CD4-positive, alpha-beta T cell (primary cell): ENCODE data around the gene KCNQ1. TPM values are rescaled to one million over a fixed set of nuclear protein-coding genes. Genes with fewer than 3 reads are reported as not detected.

Experiments
- ATAC-seq: fragments of 200-7000 bp; cut with Tn5 transposase; one replicate; pipeline ENCODE4 v1.10.0; 2022; ENCODE audit warnings: mild to moderate bottlenecking; ENCODE audit not compliant: poor library complexity
- CTCF ChIA-PET: fragments of 350-600 bp; sonication (Branson Sonifier 250); formaldehyde crosslinking; loops from one replicate; lab custom pipeline; 2021; ENCODE audit warnings: antibody characterized with exemption, inconsistent platforms; lab: Charles Lee
- POLR2A ChIA-PET: fragments of 350-600 bp; sonication (Branson Sonifier 250); formaldehyde crosslinking; loops from one replicate; lab custom pipeline; 2021; ENCODE audit warnings: antibody characterized with exemption, inconsistent platforms; lab: Charles Lee
- DNase-seq, 14 experiments: peaks; one replicate each; pipeline ENCODE4 v3.0.0-alpha.2; 2013 to 2020; ENCODE audit warnings: mixed read lengths in 2 of 14
- H3K27ac ChIP-seq, 2 donors: one replicate each; pipeline versions ENCODE4 v1.5.1 to v1.7.0; 2013; ENCODE audit warnings: low read length in 2 of 2, low read depth in 1 of 2, mild to moderate bottlenecking in 1 of 2
- H3K27me3 ChIP-seq, 2 experiments: 1 replicate in 1 of 2; 2 replicates in 1 of 2; pipeline versions ENCODE4 v1.6.1 to v1.7.0; 2013; ENCODE audit warnings: low read length in 2 of 2, control low read depth in 1 of 2, mild to moderate bottlenecking in 1 of 2, moderate library complexity in 1 of 2; ENCODE audit not compliant: insufficient read depth in 2 of 2, control insufficient read depth in 1 of 2
- H3K36me3 ChIP-seq: one replicate; pipeline ENCODE4 v1.6.1; 2013; ENCODE audit warnings: low read length, control low read depth; ENCODE audit not compliant: insufficient read depth
- H3K4me1 ChIP-seq: one replicate; pipeline ENCODE4 v1.6.1; 2013; ENCODE audit warnings: low read length, control low read depth; ENCODE audit not compliant: insufficient read depth
- H3K4me3 ChIP-seq: one replicate; pipeline ENCODE4 v1.5.1; 2013; ENCODE audit warnings: mild to moderate bottlenecking, low read length, moderate library complexity
- H3K9me3 ChIP-seq, 2 experiments: 1 replicate in 1 of 2; 2 replicates in 1 of 2; pipeline versions ENCODE4 v1.6.1 to v1.7.0; 2013; ENCODE audit warnings: low read length in 2 of 2, mild to moderate bottlenecking in 2 of 2, control low read depth in 1 of 2, moderate library complexity in 1 of 2; ENCODE audit not compliant: control insufficient read depth in 1 of 2, insufficient read depth in 1 of 2
- H3K27ac Mint-ChIP-seq: one replicate; pipeline ENCODE4 v1.8.0; 2020; ENCODE audit warnings: mixed read lengths
- H3K27me3 Mint-ChIP-seq: one replicate; pipeline ENCODE4 v1.8.0; 2021; ENCODE audit warnings: mixed read lengths
- H3K36me3 Mint-ChIP-seq: one replicate; pipeline ENCODE4 v1.8.0; 2021; ENCODE audit warnings: low read depth, mixed read lengths
- H3K4me1 Mint-ChIP-seq: one replicate; pipeline ENCODE4 v1.8.0; 2021; ENCODE audit warnings: low read depth, mixed read lengths
- H3K4me3 Mint-ChIP-seq: one replicate; pipeline ENCODE4 v1.8.0; 2020; ENCODE audit warnings: mild to moderate bottlenecking, mixed read lengths
- H3K9me3 Mint-ChIP-seq: one replicate; pipeline ENCODE4 v1.8.0; 2020; ENCODE audit warnings: mixed read lengths
- CTCF ChIP-seq: fragments of 200-600 bp; IDR thresholded peaks from one replicate; pipeline ENCODE4 v1.8.0; 2022; ENCODE audit warnings: antibody characterized with exemption, mild to moderate bottlenecking
- intact Hi-C, 2 experiments: fragments of 100-400 bp; cut with DNase I in 1 of 2; cut with micrococcal nuclease in 1 of 2; formaldehyde crosslinking; loops; one replicate each; pipeline versions ENCODE4 v1.15.1 to v1.9.0; 2023 to 2025; cut with DNase I, micrococcal nuclease
- total RNA-seq, 174 experiments: library from RNA in 2 of 174; stranded (reverse) in 2 of 174; gene quantifications; one replicate each; pipeline ENCODE4 v1.2.3 and lab custom pipeline; 2021 to 2026

The KCNQ1 gene
- total RNA-seq, 2 experiments from 2014 or later, result 31.3 to 33.1 TPM

- CTCF ChIA-PET, result no interaction called here
- Histone ChIP-seq H3K27me3 (no peaks in the 10 kb centered on the region), H3K4me1 (no peaks in the 10 kb centered on the region), H3K4me3 (no peak overlapping the region), H3K9me3 (peaks cover 5 to 17% of the 10 kb centered on the region in 2 experiments), H3K27ac (no peak overlapping the region), H3K36me3 (peaks cover 6% of the 10 kb centered on the region)
- TF ChIP-seq CTCF, result no peak
- Mint-ChIP-seq H3K4me1 (no peaks in the 10 kb centered on the region), H3K27me3 (no peaks in the 10 kb centered on the region), H3K27ac (no peak overlapping the region), H3K4me3 (no peak overlapping the region), H3K36me3 (peaks cover 91% of the 10 kb centered on the region), H3K9me3 (peaks cover 7% of the 10 kb centered on the region)
- intact Hi-C loops, result no loop called here
- ATAC-seq, result no peak
- DNase-seq, result no peak
- POLR2A ChIA-PET, result no interaction called here
These were observed 150.4 kb downstream of the KCNQ1 start for GRCh38 chr11:2595204-2595603.

GRCh38 chr11:2599561-2600189 is 154.9 kb downstream of the KCNQ1 start:
- intact Hi-C loops, result no loop called here
- Histone ChIP-seq H3K27ac (no peak overlapping the region), H3K27me3 (no peaks in the 10 kb centered on the region), H3K36me3 (no peaks in the 10 kb centered on the region), H3K9me3 (peaks cover 3 to 5% of the 10 kb centered on the region in 2 experiments), H3K4me1 (no peaks in the 10 kb centered on the region), H3K4me3 (no peak overlapping the region)
- H3K9me3 Mint-ChIP-seq, result peaks cover 8% of the 10 kb centered on the region
- H3K4me1 Mint-ChIP-seq, result no peaks in the 10 kb centered on the region
- H3K4me3 Mint-ChIP-seq, result no peak overlapping the region
- CTCF ChIA-PET, result no interaction called here
- no peaks in the 10 kb centered on the region for H3K27me3 Mint-ChIP-seq
- no peak for DNase-seq
- H3K36me3 Mint-ChIP-seq, result peaks cover 81% of the 10 kb centered on the region
- POLR2A ChIA-PET, result no interaction called here
- no peak for ATAC-seq
- no peak for TF ChIP-seq CTCF
- H3K27ac Mint-ChIP-seq, result no peak overlapping the region

GRCh38 chr11:2609345-2609744 is 164.5 kb downstream of the KCNQ1 start:
- Histone ChIP-seq H3K9me3 (peaks cover 5 to 9% of the 10 kb centered on the region in 2 experiments), H3K27ac (no peak overlapping the region), H3K4me1 (no peaks in the 10 kb centered on the region), H3K36me3 (no peaks in the 10 kb centered on the region), H3K4me3 (no peak overlapping the region), H3K27me3 (no peaks in the 10 kb centered on the region)
- peaks cover 86% of the 10 kb centered on the region for H3K36me3 Mint-ChIP-seq
- H3K4me3 Mint-ChIP-seq, result no peak overlapping the region
- no peak for DNase-seq
- peaks cover 10% of the 10 kb centered on the region for H3K9me3 Mint-ChIP-seq
- ChIA-PET CTCF (no interaction called here), POLR2A (no interaction called here)
- H3K27ac Mint-ChIP-seq, result no peak overlapping the region
- intact Hi-C loops, result no loop called here
- no peak for ATAC-seq
- H3K4me1 Mint-ChIP-seq, result no peaks in the 10 kb centered on the region
- TF ChIP-seq CTCF, result no peak
- no peaks in the 10 kb centered on the region for H3K27me3 Mint-ChIP-seq
